Karpas-422 (cell line): ENCODE results near the gene TPTE. TPM values are rescaled to one million over a fixed set of nuclear protein-coding genes. Genes with fewer than 3 reads are reported as not detected.
"Not testable (repeated sequence)": the region's sequence is repeated elsewhere in the genome, so short reads cannot be mapped to it uniquely, and the experiment has no call there.

Source experiments
- DNase-seq: peaks from one replicate; pipeline ENCODE4 v3.0.0-alpha.2; 2015
- H2AFZ ChIP-seq: fragments of 200-600 bp; sonication (generic); 2 replicates; pipeline ENCODE4 v1.6.1; 2014; ENCODE audit warnings: antibody characterized with exemption, low read length, mixed read lengths
- H3K27ac ChIP-seq: fragments of 200-600 bp; sonication (generic); 2 replicates; pipeline ENCODE4 v1.5.1; 2014; ENCODE audit warnings: mild to moderate bottlenecking, low read length, moderate library complexity
- H3K27me3 ChIP-seq: fragments of 200-600 bp; sonication (generic); 2 replicates; pipeline ENCODE4 v1.6.1; 2014; ENCODE audit warnings: low read length, mixed read lengths
- H3K36me3 ChIP-seq: fragments of 200-600 bp; sonication (generic); 2 replicates; pipeline ENCODE4 v1.6.1; 2014; ENCODE audit warnings: low read length, mixed read lengths; ENCODE audit not compliant: insufficient read depth
- H3K4me1 ChIP-seq: fragments of 200-600 bp; sonication (generic); 2 replicates; pipeline ENCODE4 v1.6.1; 2014; ENCODE audit warnings: mild to moderate bottlenecking, low read length, mixed read lengths
- H3K4me2 ChIP-seq: fragments of 200-600 bp; sonication (generic); 2 replicates; pipeline ENCODE4 v1.6.1; 2014; ENCODE audit warnings: low read length, low read depth, mild to moderate bottlenecking; ENCODE audit not compliant: poor library complexity, severe bottlenecking
- H3K4me3 ChIP-seq: fragments of 200-600 bp; sonication (generic); 2 replicates; pipeline ENCODE4 v1.5.1; 2014; ENCODE audit warnings: mild to moderate bottlenecking, antibody characterized with exemption, low read length, mixed read lengths
- H3K79me2 ChIP-seq: fragments of 200-600 bp; sonication (generic); 2 replicates; pipeline ENCODE4 v1.6.1; 2014; ENCODE audit warnings: mild to moderate bottlenecking, low read length, mixed read lengths
- H3K9ac ChIP-seq: fragments of 200-600 bp; sonication (generic); 2 replicates; pipeline ENCODE4 v1.6.0; 2014; ENCODE audit warnings: low read length
- H3K9me2 ChIP-seq: fragments of 200-600 bp; sonication (generic), shearing (Covaris generic); replicated peaks from 2 replicates; pipeline ENCODE4 v1.6.0; 2014; ENCODE audit warnings: mild to moderate bottlenecking, low read length, moderate library complexity; ENCODE audit not compliant: insufficient read depth
- H3K9me3 ChIP-seq: fragments of 300-700, 200-600 bp; sonication (generic); 2 replicates; pipeline ENCODE4 v1.6.1; 2014; ENCODE audit warnings: low read length, mixed read lengths
- H4K20me1 ChIP-seq: fragments of 200-600 bp; sonication (generic); 2 replicates; pipeline ENCODE4 v1.6.1; 2014; ENCODE audit warnings: mild to moderate bottlenecking, antibody characterized with exemption, low read length, low read depth; ENCODE audit not compliant: insufficient read depth
- total RNA-seq: library from RNA; depleted of rRNA; stranded (reverse); fragments of >200 nt; shearing (Covaris generic); gene quantifications from 2 replicates; pipeline ENCODE4 v1.2.3, GENCODE V29; 2014; ENCODE audit warnings: low replicate concordance

Gene TPTE
- total RNA-seq, 1 experiment from 2014 or later = not detected

GRCh38 chr21:10578910-10579309 lies 57.5 kb downstream of the TPTE start:
- H2AFZ ChIP-seq, H3K9me2 ChIP-seq, H3K79me2 ChIP-seq, H3K9ac ChIP-seq, H3K4me2 ChIP-seq, H4K20me1 ChIP-seq, H3K27me3 ChIP-seq, H3K4me3 ChIP-seq, H3K4me1 ChIP-seq, H3K27ac ChIP-seq, H3K36me3 ChIP-seq: not testable (repeated sequence)
- peak; percentile 26 for DNase-seq
- peaks cover 45% of the 10 kb centered on the region for H3K9me3 ChIP-seq

GRCh38 chr21:10589115-10589514 lies 67.7 kb downstream of the TPTE start:
- H3K9ac ChIP-seq, H2AFZ ChIP-seq, H3K79me2 ChIP-seq, H3K4me2 ChIP-seq, H3K27me3 ChIP-seq, H3K9me2 ChIP-seq, H3K27ac ChIP-seq, H3K36me3 ChIP-seq, H3K4me1 ChIP-seq, H3K4me3 ChIP-seq, H4K20me1 ChIP-seq, DNase-seq: not testable (repeated sequence)
- peaks cover 21% of the 10 kb centered on the region for H3K9me3 ChIP-seq

DNA sequence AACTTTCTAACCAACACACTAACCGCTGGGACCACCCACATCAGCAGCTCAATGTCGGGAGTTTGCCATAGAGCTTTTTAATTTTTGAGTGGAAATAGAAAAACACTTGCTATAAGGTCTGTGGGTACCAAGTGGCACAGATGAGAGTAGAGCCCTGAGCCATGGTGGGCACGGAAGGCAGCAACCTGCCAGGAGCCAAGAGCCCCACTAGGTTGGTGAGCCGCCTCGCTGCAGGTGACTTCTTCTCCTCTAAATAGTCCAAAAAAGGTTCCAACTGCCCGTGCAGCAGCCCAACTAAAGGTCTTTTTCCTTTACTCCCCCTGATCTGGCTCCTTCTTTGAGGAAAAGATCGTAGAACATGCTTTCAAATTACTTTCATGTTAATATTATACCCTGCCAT lies 85.7 kb downstream of the TPTE start:
- not testable (repeated sequence) for H3K9me2 ChIP-seq, H3K4me1 ChIP-seq, H3K79me2 ChIP-seq, H3K4me2 ChIP-seq, H3K27ac ChIP-seq, H4K20me1 ChIP-seq, H3K4me3 ChIP-seq, H2AFZ ChIP-seq, H3K36me3 ChIP-seq, H3K9ac ChIP-seq, DNase-seq, H3K27me3 ChIP-seq
- peaks cover 25% of the 10 kb centered on the region for H3K9me3 ChIP-seq

DNA sequence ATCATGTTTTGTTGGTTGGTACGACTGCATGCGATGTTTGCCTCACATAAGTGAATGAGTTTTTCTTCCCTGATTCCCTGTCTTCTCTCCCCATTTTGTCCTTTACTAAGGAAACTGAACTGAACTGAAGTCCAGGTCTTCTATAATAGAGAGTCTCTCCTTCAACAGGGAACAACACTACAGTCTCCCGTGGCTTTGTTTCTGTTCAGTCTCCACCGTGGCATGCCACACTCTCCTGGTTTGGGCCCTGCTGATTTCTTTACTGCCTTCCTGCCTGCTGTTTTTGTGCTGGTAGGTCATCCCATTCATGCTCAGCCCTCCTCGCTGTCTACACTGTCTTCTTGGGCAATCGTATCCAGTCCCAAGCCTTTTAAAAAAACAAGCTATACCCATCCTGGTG lies 92.9 kb downstream of the TPTE start:
- H3K36me3 ChIP-seq, H3K4me1 ChIP-seq, H3K27me3 ChIP-seq, H3K4me2 ChIP-seq, H4K20me1 ChIP-seq, H3K9ac ChIP-seq, H3K79me2 ChIP-seq, H3K9me2 ChIP-seq, H3K4me3 ChIP-seq, DNase-seq, H2AFZ ChIP-seq, H3K27ac ChIP-seq: not testable (repeated sequence)
- H3K9me3 ChIP-seq = peaks cover 24% of the 10 kb centered on the region

DNA sequence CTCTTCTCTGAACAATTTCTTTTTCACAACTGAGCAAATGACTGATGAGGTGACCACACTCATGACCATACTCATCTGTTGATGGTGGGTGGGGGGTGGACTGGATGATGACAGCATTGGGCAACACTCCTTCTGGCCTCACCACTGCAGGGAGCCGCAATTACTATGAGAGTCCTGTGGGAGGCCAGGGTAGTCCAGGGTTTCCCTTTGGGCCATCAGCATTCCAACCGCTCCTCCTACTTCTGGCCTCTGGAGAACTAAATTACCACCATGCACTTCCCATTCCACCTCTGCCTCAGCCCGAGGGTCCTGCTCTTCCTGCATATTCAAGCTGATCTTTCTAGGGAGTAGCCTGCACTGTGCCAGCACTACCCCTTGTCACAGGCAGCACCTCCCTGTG lies 94.7 kb downstream of the TPTE start:
- not testable (repeated sequence) for H3K9ac ChIP-seq, H2AFZ ChIP-seq, DNase-seq, H4K20me1 ChIP-seq, H3K79me2 ChIP-seq, H3K4me1 ChIP-seq, H3K36me3 ChIP-seq, H3K9me2 ChIP-seq, H3K27ac ChIP-seq, H3K4me2 ChIP-seq, H3K27me3 ChIP-seq, H3K4me3 ChIP-seq
- peaks cover 22% of the 10 kb centered on the region for H3K9me3 ChIP-seq

DNA sequence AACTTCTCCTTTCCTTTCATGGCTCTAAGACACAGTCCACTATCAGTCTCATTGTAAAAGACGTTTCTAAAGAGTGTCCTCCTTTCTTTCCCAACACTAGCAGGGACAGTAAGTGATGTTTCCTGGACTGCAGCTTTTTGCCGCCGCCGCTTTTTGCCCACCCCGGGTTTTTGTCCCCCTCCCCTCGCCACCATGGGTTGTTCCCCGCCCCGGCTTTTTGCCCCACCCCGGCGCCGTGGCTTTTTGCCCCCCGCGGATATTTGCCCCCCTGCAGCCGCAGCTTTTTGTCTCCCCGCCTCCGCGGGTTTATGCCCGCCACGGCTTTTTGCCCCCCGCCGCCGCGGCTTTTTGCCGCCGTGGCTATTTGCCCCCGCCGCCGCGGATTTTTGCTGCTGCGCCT lies 95.2 kb downstream of the TPTE start:
- H3K4me1 ChIP-seq = no peaks in the 10 kb centered on the region
- no peak overlapping the region for H2AFZ ChIP-seq
- H3K4me2 ChIP-seq = no peak overlapping the region
- H3K79me2 ChIP-seq = no peaks in the 10 kb centered on the region
- H3K9me3 ChIP-seq = peaks cover 23% of the 10 kb centered on the region
- H3K4me3 ChIP-seq = no peak overlapping the region
- DNase-seq = no peak
- no peaks in the 10 kb centered on the region for H4K20me1 ChIP-seq
- H3K9ac ChIP-seq = no peak overlapping the region
- H3K9me2 ChIP-seq = no peaks in the 10 kb centered on the region
- no peaks in the 10 kb centered on the region for H3K36me3 ChIP-seq
- H3K27me3 ChIP-seq = no peaks in the 10 kb centered on the region
- H3K27ac ChIP-seq = no peak overlapping the region

DNA sequence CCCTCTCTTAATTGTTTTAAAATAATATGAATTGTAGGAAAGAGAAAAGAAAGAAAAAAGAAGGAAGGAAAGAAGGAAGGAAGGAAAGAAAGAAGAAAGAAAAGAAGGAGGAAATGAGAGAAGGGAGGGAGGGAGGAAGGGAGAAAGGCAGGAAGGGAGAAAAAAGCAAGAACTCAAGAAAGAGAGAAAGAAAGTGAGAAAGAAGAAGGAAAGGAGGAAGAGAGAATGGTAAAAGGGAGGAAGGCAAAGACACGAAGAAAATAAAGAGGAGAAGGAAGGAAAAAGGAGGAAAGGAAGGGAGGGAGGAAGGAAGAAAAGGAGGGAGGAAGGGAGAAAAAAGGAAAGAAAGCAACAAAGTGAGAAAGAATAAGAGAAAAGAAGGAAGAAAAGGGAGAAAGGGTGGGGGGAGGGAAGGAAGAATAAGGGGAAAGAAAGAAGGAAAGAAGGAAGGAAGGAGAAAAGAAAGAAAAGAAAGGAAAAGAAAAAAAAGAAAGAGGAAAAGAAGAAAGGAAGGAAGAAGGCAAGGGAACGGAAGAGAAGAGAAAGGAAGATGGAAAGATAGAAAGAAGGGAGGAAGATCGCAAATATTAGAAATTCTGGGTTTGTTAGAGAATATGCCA lies 95.9 kb downstream of the TPTE start:
- H2AFZ ChIP-seq, DNase-seq, H3K4me1 ChIP-seq, H4K20me1 ChIP-seq, H3K79me2 ChIP-seq, H3K36me3 ChIP-seq, H3K9me2 ChIP-seq, H3K4me2 ChIP-seq, H3K27ac ChIP-seq, H3K9ac ChIP-seq, H3K4me3 ChIP-seq, H3K27me3 ChIP-seq: not testable (repeated sequence)
- H3K9me3 ChIP-seq = peaks cover 26% of the 10 kb centered on the region

GRCh38 chr21:10627316-10627863 lies 106.0 kb downstream of the TPTE start:
- no peaks in the 10 kb centered on the region for H3K36me3 ChIP-seq
- no peaks in the 10 kb centered on the region for H3K27me3 ChIP-seq
- no peak for DNase-seq
- H3K4me3 ChIP-seq = no peak overlapping the region
- H3K9me3 ChIP-seq = peaks cover 11% of the 10 kb centered on the region
- no peak overlapping the region for H3K27ac ChIP-seq
- H3K79me2 ChIP-seq = no peaks in the 10 kb centered on the region
- H3K9me2 ChIP-seq = no peaks in the 10 kb centered on the region
- no peaks in the 10 kb centered on the region for H4K20me1 ChIP-seq
- no peak overlapping the region for H3K9ac ChIP-seq
- no peak overlapping the region for H2AFZ ChIP-seq
- H3K4me1 ChIP-seq = no peaks in the 10 kb centered on the region
- no peak overlapping the region for H3K4me2 ChIP-seq

DNA sequence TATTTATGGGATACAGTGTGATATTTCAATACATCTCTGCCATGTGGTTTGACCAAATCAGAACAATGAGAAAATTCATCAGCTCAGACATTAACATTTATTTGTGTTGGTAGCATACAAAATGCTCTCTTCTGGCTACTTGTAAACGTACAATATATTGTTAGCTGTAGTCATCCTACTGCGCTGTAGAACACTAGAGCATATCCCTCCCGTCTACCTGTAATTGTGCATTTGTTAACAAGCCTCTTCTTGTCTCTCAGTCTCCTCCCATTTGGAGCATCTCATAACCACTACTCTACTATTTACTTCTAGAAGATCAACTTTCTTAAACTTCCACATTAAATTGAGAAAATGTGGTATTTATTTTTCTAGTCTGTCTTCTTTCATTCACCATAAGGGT lies 107.9 kb downstream of the TPTE start:
- not testable (repeated sequence) for H4K20me1 ChIP-seq, H3K9me2 ChIP-seq, H3K79me2 ChIP-seq, H3K9ac ChIP-seq, H3K27me3 ChIP-seq, H3K9me3 ChIP-seq, H3K4me3 ChIP-seq, H3K36me3 ChIP-seq, H3K4me1 ChIP-seq, H3K27ac ChIP-seq, H3K4me2 ChIP-seq, H2AFZ ChIP-seq, DNase-seq
